ENCODE results near the gene PODXL.

DNA sequence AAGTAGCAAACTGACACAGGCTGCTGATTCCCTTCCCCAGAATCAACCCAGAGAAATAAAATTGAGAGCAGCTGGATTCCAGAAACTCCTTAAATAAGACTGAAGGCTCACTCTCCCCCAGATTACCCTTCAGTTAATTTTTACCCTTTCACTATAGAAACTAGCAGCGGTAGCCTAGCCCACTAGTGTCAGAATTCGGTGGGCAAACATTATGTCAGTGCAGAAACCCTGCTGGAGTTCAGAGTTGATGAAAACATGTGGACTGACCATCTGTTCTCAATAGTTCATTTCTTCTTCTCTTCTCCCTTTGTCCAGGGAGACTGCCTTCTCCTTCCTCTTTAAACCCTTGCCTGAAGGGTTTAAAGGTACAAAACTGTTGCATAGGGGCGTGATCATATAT lies 100.1 kb downstream of the PODXL start:
- no peak for TF ChIP-seq SP1 (IDR thresholded peaks at IDR 0.05)
- TF ChIP-seq LEF1 (IDR thresholded peaks at IDR 0.05; ENCODE audit: borderline replicate concordance): no peak
- TF ChIP-seq, protein P1, sequence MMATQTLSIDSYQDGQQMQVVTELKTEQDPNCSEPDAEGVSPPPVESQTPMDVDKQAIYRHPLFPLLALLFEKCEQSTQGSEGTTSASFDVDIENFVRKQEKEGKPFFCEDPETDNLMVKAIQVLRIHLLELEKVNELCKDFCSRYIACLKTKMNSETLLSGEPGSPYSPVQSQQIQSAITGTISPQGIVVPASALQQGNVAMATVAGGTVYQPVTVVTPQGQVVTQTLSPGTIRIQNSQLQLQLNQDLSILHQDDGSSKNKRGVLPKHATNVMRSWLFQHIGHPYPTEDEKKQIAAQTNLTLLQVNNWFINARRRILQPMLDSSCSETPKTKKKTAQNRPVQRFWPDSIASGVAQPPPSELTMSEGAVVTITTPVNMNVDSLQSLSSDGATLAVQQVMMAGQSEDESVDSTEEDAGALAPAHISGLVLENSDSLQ (IDR thresholded peaks at IDR 0.05): no peak
- no peak for TF ChIP-seq ARNT (IDR thresholded peaks at IDR 0.05)
- no peak for TF ChIP-seq FOXM1 (IDR thresholded peaks at IDR 0.05; ENCODE audit: borderline replicate concordance)
- TF ChIP-seq L3MBTL2 (conservative IDR thresholded peaks at IDR 0.05): no peak
- no peak for TF ChIP-seq ELF4 (IDR thresholded peaks at IDR 0.05)
- TF ChIP-seq FOXK2 (IDR thresholded peaks at IDR 0.05): no peak
- no peak for TF ChIP-seq FOXA1 (IDR thresholded peaks at IDR 0.05)
- no peak for TF ChIP-seq HDGF (IDR thresholded peaks at IDR 0.05; ENCODE audit: borderline replicate concordance)
- no peak for TF ChIP-seq BHLHE40 (IDR thresholded peaks at IDR 0.05; ENCODE audit: borderline replicate concordance)
- no peak for TF ChIP-seq NFRKB (IDR thresholded peaks at IDR 0.05)
- no peak for TF ChIP-seq CTBP1 (IDR thresholded peaks at IDR 0.05; ENCODE audit: borderline replicate concordance)
- no peak for TF ChIP-seq TARDBP (IDR thresholded peaks at IDR 0.05)
